PC-3 (cell line): ENCODE results near the gene ADAT1.

ENCODE experiments used
- CTCF ChIP-seq: fragments of 300-600 bp; sonication (generic); conservative IDR thresholded peaks from 2 replicates; pipeline ENCODE4 v1.5.1; 2017; ENCODE audit warnings: antibody characterized with exemption, low read depth, mild to moderate bottlenecking, low read length
- EZH2 ChIP-seq: fragments of 300-600 bp; sonication (generic); IDR thresholded peaks from one replicate; pipeline ENCODE4 v1.6.1; 2017; ENCODE audit warnings: antibody characterized with exemption, mild to moderate bottlenecking, low read length; ENCODE audit not compliant: unreplicated experiment
- EZH2phosphoT487 ChIP-seq: fragments of 300-600 bp; sonication (generic); IDR thresholded peaks from 2 replicates; pipeline ENCODE4 v1.6.1; 2018; ENCODE audit warnings: mild to moderate bottlenecking, antibody characterized with exemption, low read length, borderline replicate concordance

GRCh38 chr16:75616521-75617010 lies 6.5 kb downstream of the ADAT1 start:
- TF ChIP-seq EZH2 (no peak), CTCF (no peak), EZH2phosphoT487 (no peak)
